ENCODE results near the gene IL6. TPM values are rescaled to one million over a fixed set of nuclear protein-coding genes. Genes with fewer than 3 reads are reported as not detected.

Gene IL6
- total and polyA plus RNA-seq, 2 of the 13 experiments (the other 11 are each of a cell fraction or from before 2014, with no cell fraction given): not detected

DNA sequence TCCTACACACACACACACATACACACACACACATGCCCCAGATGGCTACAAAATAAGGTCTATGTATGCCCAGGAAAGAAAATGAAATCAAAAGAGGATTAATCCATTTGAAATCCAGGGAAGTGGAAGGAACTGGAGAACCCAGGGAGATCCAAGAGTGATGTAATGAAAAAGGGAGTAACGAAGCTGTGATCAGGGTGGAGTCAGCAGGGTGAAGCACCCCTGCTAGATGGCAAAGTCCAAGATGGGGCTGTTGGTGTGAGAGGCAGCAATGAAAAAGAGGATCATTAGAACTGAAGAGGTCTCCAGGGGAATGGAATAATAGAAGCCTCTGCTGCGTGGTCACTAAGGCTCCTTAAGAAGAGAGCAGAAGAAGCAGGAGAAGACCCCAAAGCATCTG lies 43.6 kb upstream of the IL6 start (continued):
- TF ChIP-seq ZNF142 (CRISPR knock-in tag; IDR thresholded peaks at IDR 0.05) (no peak), CREM (IDR thresholded peaks at IDR 0.05) (no peak), CREM (CRISPR knock-in tag; IDR thresholded peaks at IDR 0.05) (no peak), ZSCAN30 (CRISPR knock-in tag; IDR thresholded peaks at IDR 0.05) (no peak), HNF4A (CRISPR knock-in tag; IDR thresholded peaks at IDR 0.05) (no peak)
- TF ChIP-seq, protein P1, sequence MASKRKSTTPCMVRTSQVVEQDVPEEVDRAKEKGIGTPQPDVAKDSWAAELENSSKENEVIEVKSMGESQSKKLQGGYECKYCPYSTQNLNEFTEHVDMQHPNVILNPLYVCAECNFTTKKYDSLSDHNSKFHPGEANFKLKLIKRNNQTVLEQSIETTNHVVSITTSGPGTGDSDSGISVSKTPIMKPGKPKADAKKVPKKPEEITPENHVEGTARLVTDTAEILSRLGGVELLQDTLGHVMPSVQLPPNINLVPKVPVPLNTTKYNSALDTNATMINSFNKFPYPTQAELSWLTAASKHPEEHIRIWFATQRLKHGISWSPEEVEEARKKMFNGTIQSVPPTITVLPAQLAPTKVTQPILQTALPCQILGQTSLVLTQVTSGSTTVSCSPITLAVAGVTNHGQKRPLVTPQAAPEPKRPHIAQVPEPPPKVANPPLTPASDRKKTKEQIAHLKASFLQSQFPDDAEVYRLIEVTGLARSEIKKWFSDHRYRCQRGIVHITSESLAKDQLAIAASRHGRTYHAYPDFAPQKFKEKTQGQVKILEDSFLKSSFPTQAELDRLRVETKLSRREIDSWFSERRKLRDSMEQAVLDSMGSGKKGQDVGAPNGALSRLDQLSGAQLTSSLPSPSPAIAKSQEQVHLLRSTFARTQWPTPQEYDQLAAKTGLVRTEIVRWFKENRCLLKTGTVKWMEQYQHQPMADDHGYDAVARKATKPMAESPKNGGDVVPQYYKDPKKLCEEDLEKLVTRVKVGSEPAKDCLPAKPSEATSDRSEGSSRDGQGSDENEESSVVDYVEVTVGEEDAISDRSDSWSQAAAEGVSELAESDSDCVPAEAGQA (IDR thresholded peaks at IDR 0.05; ENCODE audit: low read depth): no peak
- TF ChIP-seq, protein P1 (CRISPR knock-in tag; IDR thresholded peaks at IDR 0.05; ENCODE audit: borderline replicate concordance): no peak

All from HepG2 (cell line).